Measurements from ENCODE around the gene CTRB2.
"Not testable (repeated sequence)": the region's sequence is repeated elsewhere in the genome, so short reads cannot be mapped to it uniquely, and the experiment has no call there.

The CTRB2 gene

GRCh38 chr16:75226550-75227360, 19.8 kb upstream of the CTRB2 start:
- no peak for DNase-seq (ENCODE audit: low spot score)

GRCh38 chr16:75225678-75226515, 18.9 kb upstream of the CTRB2 start:
- no peak for DNase-seq (ENCODE audit: low spot score)

- DNase-seq (ENCODE audit: low spot score): peak; percentile 60
These were observed 18.1 kb upstream of the CTRB2 start for GRCh38 chr16:75225092-75225491.

GRCh38 chr16:75224306-75225082, 17.5 kb upstream of the CTRB2 start:
- DNase-seq (ENCODE audit: low spot score): no peak

- DNase-seq (ENCODE audit: low spot score): not testable (repeated sequence)
These were observed 16.2 kb upstream of the CTRB2 start for GRCh38 chr16:75223129-75223528.

- DNase-seq (ENCODE audit: low spot score): no peak
These were observed 15.4 kb upstream of the CTRB2 start for GRCh38 chr16:75222271-75222783.

GRCh38 chr16:75219838-75220237, 12.9 kb upstream of the CTRB2 start:
- DNase-seq (ENCODE audit: low spot score): no peak

GRCh38 chr16:75219088-75219487, 12.1 kb upstream of the CTRB2 start:
- DNase-seq (ENCODE audit: low spot score): no peak

- no peak for DNase-seq (ENCODE audit: low spot score)
These were observed 11.5 kb upstream of the CTRB2 start, which contains the start of gene CTRB1 for GRCh38 chr16:75218256-75219076. CTRB1 (plus strand) TSS chr16:75218988; CDS start chr16:75219008, 20 bp downstream.

- DNase-seq (ENCODE audit: low spot score): no peak
These were observed 10.5 kb upstream of the CTRB2 start for GRCh38 chr16:75217389-75217851.

GRCh38 chr16:75216576-75216975, 9.6 kb upstream of the CTRB2 start:
- no peak for DNase-seq (ENCODE audit: low spot score)

GRCh38 chr16:75216127-75216526, 9.2 kb upstream of the CTRB2 start:
- DNase-seq (ENCODE audit: low spot score): no peak

GRCh38 chr16:75211286-75211685, 4.3 kb upstream of the CTRB2 start:
- DNase-seq (ENCODE audit: low spot score): not testable (repeated sequence)

GRCh38 chr16:75209944-75210343, 3.0 kb upstream of the CTRB2 start:
- no peak for DNase-seq (ENCODE audit: low spot score)

GRCh38 chr16:75209514-75209913, 2.6 kb upstream of the CTRB2 start:
- DNase-seq (ENCODE audit: low spot score): not testable (repeated sequence)

- no peak for DNase-seq (ENCODE audit: low spot score)
These were observed 2.0 kb upstream of the CTRB2 start for GRCh38 chr16:75208861-75209505.

- no peak for DNase-seq (ENCODE audit: low spot score)
These were observed 1.4 kb upstream of the CTRB2 start for GRCh38 chr16:75208242-75208825.

- no peak for DNase-seq (ENCODE audit: low spot score)
These were observed 870 bp upstream of the CTRB2 start for GRCh38 chr16:75207831-75208230.

GRCh38 chr16:75205961-75206748, 806 bp downstream of the CTRB2 start:
- not testable (repeated sequence) for DNase-seq (ENCODE audit: low spot score)
